ENCODE results near the gene XPR1.

DNA sequence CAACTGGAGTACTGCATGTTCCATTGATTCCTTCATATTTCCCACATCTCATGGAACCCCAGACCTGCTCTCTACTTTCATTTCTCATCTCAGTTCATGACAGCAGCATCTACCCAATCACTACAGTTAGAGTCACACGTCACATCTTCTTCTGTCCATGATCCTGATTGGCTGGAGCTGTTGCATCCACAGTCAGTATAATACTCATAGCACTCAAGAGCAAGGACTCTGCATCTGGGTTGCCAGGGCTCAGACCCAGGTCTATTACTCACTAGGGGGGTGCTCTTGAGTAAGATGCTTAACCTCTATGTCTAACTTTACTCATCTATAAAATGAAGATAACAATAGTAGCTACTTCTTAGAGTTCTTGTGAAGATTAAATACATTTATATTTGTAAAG is 4.4 kb upstream of the XPR1 start:
- TF ChIP-seq CTCF (IDR thresholded peaks at IDR 0.05; ENCODE audit: low read depth, low read length) = no peak
- no peak for TF ChIP-seq POLR2A (IDR thresholded peaks at IDR 0.05; ENCODE audit: extremely low read depth, insufficient read length)
- TF ChIP-seq, protein P1, sequence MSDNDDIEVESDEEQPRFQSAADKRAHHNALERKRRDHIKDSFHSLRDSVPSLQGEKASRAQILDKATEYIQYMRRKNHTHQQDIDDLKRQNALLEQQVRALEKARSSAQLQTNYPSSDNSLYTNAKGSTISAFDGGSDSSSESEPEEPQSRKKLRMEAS (IDR thresholded peaks at IDR 0.05; ENCODE audit: low read depth, low read length) = no peak
